Esophagus squamous epithelium (tissue), 5 donors: ENCODE results near the gene MACO1. TPM values are rescaled to one million over a fixed set of nuclear protein-coding genes. Genes with fewer than 3 reads are reported as not detected.

Experiments used
- DNase-seq: peaks from one replicate; lab custom pipeline; 2025; lab: John Stamatoyannopoulos, UW
- H3K27ac ChIP-seq, 4 donors: fragments of 200-600 bp; sonication (generic); one replicate each; pipeline ENCODE4 v1.5.1; 2016 to 2019; ENCODE audit warnings: mild to moderate bottlenecking in 1 of 4
- H3K27me3 ChIP-seq, 4 donors: fragments of 200-600 bp; sonication (generic); 1 replicate in 3 of 4; 2 replicates in 1 of 4; pipeline versions ENCODE4 v1.5.1 to v1.6.0; 2017 to 2021; ENCODE audit warnings: antibody characterized with exemption in 1 of 4
- H3K36me3 ChIP-seq, 3 donors: fragments of 200-600 bp; sonication (generic); one replicate each; pipeline ENCODE4 v1.5.1; 2016 to 2019
- H3K4me1 ChIP-seq, 3 donors: fragments of 200-600 bp; sonication (generic); one replicate each; pipeline ENCODE4 v1.5.1; 2017 to 2019
- H3K4me3 ChIP-seq, 4 donors: fragments of 200-600 bp; sonication (generic); 1 replicate in 3 of 4; 2 replicates in 1 of 4; pipeline ENCODE4 v1.5.1; 2016 to 2019; ENCODE audit warnings: mild to moderate bottlenecking in 2 of 4, moderate library complexity in 1 of 4
- H3K9me3 ChIP-seq, 3 donors: fragments of 200-600 bp; sonication (generic); one replicate each; pipeline ENCODE4 v1.5.1; 2016 to 2019
- POLR2A ChIP-seq, 4 donors: fragments of 450-650 bp; IDR thresholded peaks; one replicate each; pipeline ENCODE4 v1.6.1; 2017; ENCODE audit warnings: antibody characterized with exemption in 4 of 4, mild to moderate bottlenecking in 4 of 4, moderate library complexity in 3 of 4
- WGBS, 2 donors: methylation state at CpG; one replicate each; pipeline ENCODE4 v1.1.5; 2018; 5-methylcytosine and 5-hydroxymethylcytosine counted together
- intact Hi-C: fragments of 100-400 bp; cut with DNase I; formaldehyde crosslinking; loops from one replicate; pipeline ENCODE4 v1.15.0; 2022
- total RNA-seq, 4 donors: library from RNA; depleted of rRNA; stranded (reverse); fragments of >200 nt; gene quantifications; one replicate each; pipeline ENCODE4 v1.1.0, GENCODE V29; 2016
- TF ChIP-seq, protein P1 (sequence below), 6 experiments: fragments of 450-650 bp in 4 of 6; fragments of 200-600 bp in 2 of 6; sonication (generic) in 2 of 6; IDR thresholded peaks; one replicate each; pipeline ENCODE4 v1.5.1; 2016 to 2019; ENCODE audit warnings: antibody characterized with exemption in 6 of 6, mild to moderate bottlenecking in 4 of 6, moderate library complexity in 4 of 6
- donor health status: DM: yes; HTN: yes; CAD: no.

MACO1 gene
- total RNA-seq, 4 donors from 2014 or later, result 14.4 to 18.8 (median 14.9) TPM

DNA sequence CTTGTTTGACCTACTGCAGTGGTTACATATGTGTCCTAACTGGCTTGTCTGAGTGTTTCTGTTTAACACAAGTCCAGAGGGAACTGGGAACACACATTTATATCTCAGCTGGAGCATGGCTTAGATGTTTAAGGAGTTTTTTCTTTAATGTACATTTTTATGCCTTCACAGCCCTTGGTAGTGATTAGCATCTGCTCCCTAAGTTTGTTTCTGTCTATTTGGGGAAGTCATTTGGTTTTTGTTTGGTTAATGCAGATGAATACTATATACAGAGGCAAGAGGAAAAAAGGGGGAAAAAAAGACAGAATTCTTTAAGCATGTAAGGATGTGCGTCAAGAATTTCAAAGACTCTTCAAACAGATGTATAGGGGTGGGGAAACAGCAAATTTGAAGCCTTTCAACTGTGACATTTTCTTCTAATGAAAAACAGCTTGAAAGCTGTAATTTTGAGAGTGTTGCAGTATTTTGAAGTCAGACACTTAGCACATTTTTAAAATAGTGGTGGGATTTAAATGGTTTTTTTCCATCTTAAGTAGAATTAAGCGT, 15.4 kb downstream of the MACO1 start:
- DNase-seq, result no peak

GRCh38 chr1:25447547-25447946, 16.9 kb downstream of the MACO1 start:
- peaks cover 0 to 46% (median 0%) of the 10 kb centered on the region in 3 donors for H3K36me3 ChIP-seq
- H3K27me3 ChIP-seq, result no peaks in the 10 kb centered on the region
- H3K4me3 ChIP-seq, result no peak overlapping the region
- TF ChIP-seq, protein P1, sequence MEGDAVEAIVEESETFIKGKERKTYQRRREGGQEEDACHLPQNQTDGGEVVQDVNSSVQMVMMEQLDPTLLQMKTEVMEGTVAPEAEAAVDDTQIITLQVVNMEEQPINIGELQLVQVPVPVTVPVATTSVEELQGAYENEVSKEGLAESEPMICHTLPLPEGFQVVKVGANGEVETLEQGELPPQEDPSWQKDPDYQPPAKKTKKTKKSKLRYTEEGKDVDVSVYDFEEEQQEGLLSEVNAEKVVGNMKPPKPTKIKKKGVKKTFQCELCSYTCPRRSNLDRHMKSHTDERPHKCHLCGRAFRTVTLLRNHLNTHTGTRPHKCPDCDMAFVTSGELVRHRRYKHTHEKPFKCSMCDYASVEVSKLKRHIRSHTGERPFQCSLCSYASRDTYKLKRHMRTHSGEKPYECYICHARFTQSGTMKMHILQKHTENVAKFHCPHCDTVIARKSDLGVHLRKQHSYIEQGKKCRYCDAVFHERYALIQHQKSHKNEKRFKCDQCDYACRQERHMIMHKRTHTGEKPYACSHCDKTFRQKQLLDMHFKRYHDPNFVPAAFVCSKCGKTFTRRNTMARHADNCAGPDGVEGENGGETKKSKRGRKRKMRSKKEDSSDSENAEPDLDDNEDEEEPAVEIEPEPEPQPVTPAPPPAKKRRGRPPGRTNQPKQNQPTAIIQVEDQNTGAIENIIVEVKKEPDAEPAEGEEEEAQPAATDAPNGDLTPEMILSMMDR (IDR thresholded peaks at IDR 0.05), result no peak
- no peak for TF ChIP-seq POLR2A (IDR thresholded peaks at IDR 0.05)
- H3K4me1 ChIP-seq, result peaks cover 0 to 42% (median 4%) of the 10 kb centered on the region in 3 donors
- intact Hi-C loops, result no loop called here
- DNase-seq, result no peak
- no peak overlapping the region for H3K27ac ChIP-seq
- H3K9me3 ChIP-seq, result no peaks in the 10 kb centered on the region

More for the DNA sequence above, 15.4 kb downstream of the MACO1 start:
- 78 to 81% methylated on average over 2 of the region's 2 CpGs for WGBS, 2 donors
- Histone ChIP-seq H3K36me3 (peaks cover 0 to 40% (median 0%) of the 10 kb centered on the region in 3 donors), H3K27me3 (no peaks in the 10 kb centered on the region), H3K4me3 (no peak overlapping the region), H3K27ac (no peak overlapping the region), H3K4me1 (peaks cover 0 to 55% (median 6%) of the 10 kb centered on the region in 3 donors), H3K9me3 (no peaks in the 10 kb centered on the region)
- no peak for TF ChIP-seq POLR2A (IDR thresholded peaks at IDR 0.05)
- TF ChIP-seq, protein P1 (IDR thresholded peaks at IDR 0.05), result no peak
- intact Hi-C loops, result no loop called here

DNA sequence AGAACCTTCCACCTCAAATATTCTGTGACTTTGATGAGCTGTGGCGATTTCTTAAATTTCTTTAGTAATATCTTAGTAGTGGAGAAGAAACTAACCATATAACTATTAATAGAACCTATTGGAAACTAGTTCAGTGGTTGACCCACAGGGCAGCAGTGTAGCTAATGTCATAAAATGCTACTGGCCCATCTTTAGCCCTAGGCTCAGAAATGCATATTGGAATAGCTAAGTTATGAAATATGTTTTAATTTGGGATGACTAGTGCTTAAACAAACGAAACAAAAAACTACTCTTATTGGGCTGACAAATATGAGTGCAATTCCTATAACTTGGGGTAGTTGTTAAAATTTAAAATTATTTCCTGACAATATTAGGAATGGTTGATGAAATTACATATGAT, 20.2 kb downstream of the MACO1 start:
- H3K27ac ChIP-seq, result no peak overlapping the region
- intact Hi-C loops, result no loop called here
- peaks cover 0 to 70% (median 0%) of the 10 kb centered on the region in 3 donors for H3K36me3 ChIP-seq
- H3K4me1 ChIP-seq, result peaks cover 0 to 18% (median under 1%) of the 10 kb centered on the region in 3 donors
- H3K4me3 ChIP-seq, result no peak overlapping the region
- no peak for DNase-seq
- 87 to 88% methylated on average over 2 of the region's 2 CpGs for WGBS, 2 donors
- H3K9me3 ChIP-seq, result no peaks in the 10 kb centered on the region
- no peak for TF ChIP-seq POLR2A (IDR thresholded peaks at IDR 0.05)
- TF ChIP-seq, protein P1 (IDR thresholded peaks at IDR 0.05), result no peak
- H3K27me3 ChIP-seq, result no peaks in the 10 kb centered on the region

DNA sequence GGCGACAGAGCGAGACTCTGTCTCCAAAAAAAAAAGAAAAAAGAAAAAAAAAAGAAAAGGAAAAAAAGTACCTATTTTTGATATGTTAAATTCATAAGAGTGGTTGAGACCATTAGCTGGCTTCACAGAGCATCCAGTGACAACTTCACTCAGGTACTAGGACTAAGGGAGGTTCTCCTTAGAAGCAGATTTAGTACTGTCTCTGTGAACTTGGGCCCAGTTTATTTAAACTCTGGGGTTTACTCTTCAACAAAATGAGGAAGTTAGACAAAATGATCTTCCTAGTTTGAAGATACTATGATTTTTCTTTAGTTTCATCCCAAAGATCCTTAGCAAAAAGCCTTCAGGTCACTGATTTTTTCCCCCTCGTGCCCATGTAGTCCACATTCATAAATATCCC, 21.2 kb downstream of the MACO1 start:
- WGBS, 2 donors, result 95 to 97% methylated on average over 3 of the region's 3 CpGs
- no peak overlapping the region for H3K27ac ChIP-seq
- intact Hi-C loops, result no loop called here
- TF ChIP-seq, protein P1 (IDR thresholded peaks at IDR 0.05), result no peak
- no peak for TF ChIP-seq POLR2A (IDR thresholded peaks at IDR 0.05)
- H3K27me3 ChIP-seq, result no peaks in the 10 kb centered on the region
- no peak for DNase-seq
- no peak overlapping the region for H3K4me3 ChIP-seq
- no peaks in the 10 kb centered on the region for H3K9me3 ChIP-seq
- peaks cover 0 to 77% (median 0%) of the 10 kb centered on the region in 3 donors for H3K36me3 ChIP-seq
- peaks cover 0 to 8% (median 0%) of the 10 kb centered on the region in 3 donors for H3K4me1 ChIP-seq

GRCh38 chr1:25456502-25456901, 25.8 kb downstream of the MACO1 start:
- no peak for DNase-seq
- H3K27me3 ChIP-seq, result no peaks in the 10 kb centered on the region
- no peak overlapping the region for H3K4me3 ChIP-seq
- peaks cover 0 to 7% (median 0%) of the 10 kb centered on the region in 3 donors for H3K4me1 ChIP-seq
- TF ChIP-seq POLR2A (IDR thresholded peaks at IDR 0.05), result no peak
- TF ChIP-seq, protein P1 (IDR thresholded peaks at IDR 0.05), result no peak
- H3K36me3 ChIP-seq, result peaks cover 0 to 79% (median 0%) of the 10 kb centered on the region in 3 donors
- H3K27ac ChIP-seq, result no peak overlapping the region
- WGBS, 2 donors, result 78 to 82% methylated on average over 4 of the region's 4 CpGs
- H3K9me3 ChIP-seq, result no peaks in the 10 kb centered on the region
- intact Hi-C loops, result no loop called here
